HG03565 (cell line): ENCODE data around the gene TTC9.

Experiments used
- ATAC-seq: cut with Tn5 transposase; IDR thresholded peaks from one replicate; pipeline ENCODE4 v1.9.1; 2021; ENCODE audit warnings: mild to moderate bottlenecking, moderate library complexity; ENCODE audit not compliant: unreplicated experiment

TTC9 gene

DNA sequence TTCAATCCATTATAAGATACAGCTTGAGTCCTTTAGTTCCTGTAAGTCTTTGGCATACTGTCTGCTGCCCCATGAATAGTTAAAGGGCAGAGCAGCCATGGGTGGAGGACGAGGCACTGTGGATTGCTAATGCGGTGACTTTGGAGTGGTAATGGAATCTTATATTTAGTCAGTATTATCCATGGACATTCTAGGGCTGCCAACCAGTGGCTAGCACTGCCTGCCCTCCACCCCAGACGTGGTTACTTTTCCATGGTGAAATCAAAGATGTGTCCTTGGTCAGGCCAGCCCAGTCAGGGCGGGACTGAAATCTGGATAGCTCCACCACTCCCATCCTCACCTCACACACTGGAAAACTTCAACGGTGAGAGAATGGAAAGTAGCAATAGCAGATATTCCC is 2.3 kb downstream of the TTC9 start:
- no peak for ATAC-seq

DNA sequence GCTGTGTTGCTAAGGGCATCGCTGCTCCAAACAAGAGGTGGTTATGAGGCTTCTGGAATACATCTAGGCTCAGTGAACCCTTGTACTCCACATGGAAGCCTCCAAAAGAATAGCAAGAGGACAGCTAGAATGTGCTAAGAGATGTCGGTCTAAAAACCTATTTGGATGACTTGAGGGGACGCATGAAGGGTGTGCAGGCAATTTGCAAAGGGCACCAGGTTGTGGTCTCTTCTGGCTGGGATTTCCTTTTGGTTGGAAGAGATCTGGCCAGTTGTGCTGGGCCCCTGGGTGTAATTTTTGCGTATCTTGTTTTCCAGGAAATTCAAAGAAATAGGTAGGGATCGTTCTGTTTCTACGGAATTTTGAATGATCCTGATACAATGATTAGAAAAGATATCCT is 4.2 kb downstream of the TTC9 start:
- ATAC-seq, result no peak

DNA sequence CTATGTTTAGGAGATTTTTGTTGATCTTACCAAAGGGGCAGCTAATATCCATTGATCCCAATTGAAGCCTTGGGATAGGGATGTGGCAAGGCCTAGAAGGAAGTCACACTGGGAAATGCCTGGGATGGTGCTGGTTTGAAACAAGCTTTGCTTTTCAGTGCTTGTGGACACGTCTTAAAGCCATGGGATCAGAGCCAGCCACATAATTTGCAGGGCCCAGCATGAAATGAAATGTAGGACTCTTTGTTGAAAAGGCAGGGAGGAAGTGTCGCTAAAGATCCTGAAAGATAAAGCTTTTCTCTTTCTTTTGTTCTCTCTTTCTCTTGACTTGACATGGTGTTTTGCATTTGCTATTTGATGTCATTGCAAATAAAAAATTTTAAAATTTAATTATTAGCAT is 5.0 kb downstream of the TTC9 start:
- ATAC-seq, result no peak

DNA sequence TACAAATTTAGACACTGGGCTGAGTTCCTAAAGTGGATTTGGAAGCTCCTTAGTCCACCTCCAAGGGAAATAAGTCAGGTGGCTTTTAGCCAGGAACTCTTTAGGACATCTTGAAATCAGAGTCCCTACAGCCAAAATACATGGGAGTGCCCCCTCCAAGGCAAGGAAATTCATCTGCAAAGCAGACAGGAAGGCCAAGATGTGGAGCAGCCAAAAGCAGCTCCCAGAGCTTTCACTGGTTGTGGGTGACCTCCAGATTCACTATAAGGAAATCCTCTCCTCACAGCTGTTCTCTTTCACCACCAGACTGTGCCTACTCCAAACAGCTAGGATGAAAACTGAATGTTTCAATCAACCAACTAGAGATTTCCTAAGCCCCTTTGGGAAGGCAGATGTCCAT is 6.6 kb downstream of the TTC9 start:
- ATAC-seq, result no peak

DNA sequence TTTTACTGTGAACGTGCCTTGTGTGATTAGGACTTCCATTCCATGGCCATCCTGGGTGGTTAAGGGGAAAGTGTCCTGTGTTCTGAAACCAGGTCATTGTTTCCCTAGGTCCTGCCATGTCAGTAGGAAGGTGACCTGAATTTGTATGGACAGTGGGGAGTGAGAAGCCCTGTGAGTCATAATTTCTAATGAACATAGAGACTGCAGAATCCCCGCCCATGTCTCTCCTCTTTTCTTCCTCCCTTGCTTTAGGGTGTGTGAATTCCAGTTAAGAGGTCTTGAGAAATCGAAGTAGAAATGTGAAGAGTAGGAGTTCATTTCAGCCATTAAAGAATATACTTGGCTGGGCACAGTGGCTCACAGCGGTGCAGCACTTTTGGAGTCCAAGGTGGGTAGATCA is 8.1 kb downstream of the TTC9 start:
- no peak for ATAC-seq

DNA sequence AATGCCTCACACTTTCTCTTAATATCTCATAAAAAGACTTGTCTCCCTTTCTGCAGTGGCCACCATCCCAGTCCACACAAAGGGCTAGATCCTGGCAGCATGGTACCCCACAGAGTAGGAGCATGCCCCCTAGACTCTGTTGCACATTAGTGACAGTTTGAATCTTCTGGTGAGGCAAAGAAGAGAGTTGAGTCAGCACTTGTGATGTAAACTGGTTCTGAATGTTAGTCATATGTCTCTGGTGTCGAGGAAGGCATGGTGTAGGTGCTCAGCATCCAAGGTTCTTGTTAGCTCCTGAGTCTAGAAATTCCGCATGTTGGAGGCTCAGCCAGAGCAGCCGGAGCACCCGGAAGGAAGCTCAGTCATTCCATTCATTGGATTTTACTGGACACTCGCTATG is 9.8 kb downstream of the TTC9 start:
- ATAC-seq, result no peak

DNA sequence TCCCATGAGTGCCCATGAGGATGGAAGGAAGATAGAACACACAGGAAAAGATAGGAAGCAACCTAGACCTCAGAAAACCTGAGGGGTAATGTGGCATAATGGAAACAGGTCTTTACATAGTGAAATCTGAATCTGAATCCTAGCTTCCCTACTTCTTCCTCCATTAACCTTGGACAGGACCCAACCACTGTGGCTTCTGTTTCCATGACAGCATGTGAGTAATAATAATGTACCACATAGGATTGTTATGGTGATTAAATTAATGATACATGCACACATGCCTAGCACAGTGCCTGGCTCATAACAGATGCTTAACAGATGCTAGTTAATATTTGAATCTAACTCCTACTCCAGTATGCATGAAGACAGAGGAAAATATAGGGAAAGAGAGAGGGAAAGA is 11.2 kb downstream of the TTC9 start:
- ATAC-seq, result no peak

DNA sequence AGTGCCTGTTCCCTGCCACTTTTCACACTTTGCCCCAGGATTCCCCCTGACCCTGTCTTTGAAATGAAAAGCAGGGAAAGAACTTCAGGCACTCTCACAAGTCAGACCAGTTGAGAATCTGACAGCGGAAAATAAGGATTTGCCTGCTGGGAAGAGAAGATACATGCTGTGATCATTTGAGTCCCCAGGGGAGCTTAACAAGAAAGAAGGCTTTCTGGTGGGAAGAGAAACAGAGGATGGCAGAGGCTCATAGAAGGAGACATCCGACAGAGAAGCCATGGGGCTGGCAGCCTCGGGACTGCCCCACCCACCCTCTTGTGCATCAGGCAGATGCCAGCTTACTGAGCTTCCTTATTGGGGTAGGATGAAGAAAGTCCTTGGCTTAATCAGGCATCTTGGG is 11.9 kb downstream of the TTC9 start:
- ATAC-seq, result no peak

DNA sequence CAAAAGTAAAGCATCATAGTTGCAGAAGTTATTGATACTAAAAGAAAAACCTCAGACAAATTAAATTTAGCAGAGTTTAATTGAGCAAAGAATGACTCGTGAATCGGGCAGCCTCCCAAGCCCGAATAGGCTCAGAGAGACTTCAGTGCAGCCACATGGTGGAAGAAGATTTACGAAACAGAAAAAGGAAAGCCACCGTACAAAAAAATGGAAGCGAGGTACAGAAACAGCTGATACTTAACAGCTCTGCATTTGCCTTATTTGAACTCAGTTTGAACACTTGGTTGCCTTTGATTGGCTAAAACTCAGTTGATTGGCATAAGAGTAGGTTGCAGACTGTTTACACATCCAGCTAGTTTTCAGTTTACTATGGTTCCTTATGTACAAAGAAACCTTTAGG is 12.9 kb downstream of the TTC9 start:
- ATAC-seq, result no peak

DNA sequence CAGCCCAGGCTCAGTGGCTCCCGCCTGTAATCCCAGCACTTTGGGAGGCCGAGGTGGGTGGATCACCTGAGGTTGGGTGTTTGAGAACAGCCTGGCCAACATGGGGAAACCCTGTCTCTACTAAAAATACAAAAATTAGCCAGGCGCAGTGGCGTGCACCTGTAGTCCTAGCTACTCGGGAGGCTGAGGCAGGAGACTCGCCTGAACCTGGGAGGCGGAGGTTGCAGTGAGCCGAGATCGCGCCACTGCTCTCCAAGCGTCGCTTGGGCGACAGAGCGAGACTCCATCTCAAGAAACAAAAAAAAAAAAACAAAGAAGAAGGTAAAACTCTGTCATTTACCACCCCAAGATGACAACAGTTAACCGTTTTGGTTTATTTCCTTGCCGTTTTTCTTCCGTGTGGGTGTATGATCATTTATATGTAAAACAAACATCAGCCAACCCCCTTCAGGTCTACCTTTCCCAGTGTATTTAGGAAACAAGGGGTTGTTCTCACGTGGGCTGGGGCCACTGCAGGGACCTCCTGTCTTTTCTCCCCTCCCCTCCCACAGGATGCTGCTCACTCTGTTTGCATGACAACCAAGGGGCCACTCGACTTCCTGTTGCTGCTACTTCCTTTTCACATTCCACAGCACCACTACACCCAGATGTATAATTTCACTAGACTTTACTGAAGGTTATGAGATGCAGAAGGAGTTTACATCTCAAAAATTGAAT is 13.6 kb downstream of the TTC9 start:
- peak; percentile 52 for ATAC-seq

DNA sequence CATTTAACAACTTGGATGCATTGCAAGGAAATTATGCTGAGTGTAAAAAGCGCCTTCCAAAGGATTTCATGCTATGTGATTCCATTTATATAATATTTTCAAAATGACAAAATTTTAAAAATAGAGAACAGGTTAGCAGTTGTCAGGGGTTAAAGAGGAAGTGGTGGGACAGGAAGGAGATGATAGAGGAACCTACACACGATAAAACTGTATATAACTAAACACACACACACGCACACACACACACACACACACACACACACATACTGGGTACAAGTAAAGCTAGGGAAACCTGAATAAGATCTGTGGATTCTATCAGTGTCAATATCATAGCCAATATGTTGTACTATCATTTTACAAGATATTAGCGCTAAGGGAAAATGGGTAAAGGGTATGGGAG is 17.2 kb downstream of the TTC9 start:
- no peak for ATAC-seq

DNA sequence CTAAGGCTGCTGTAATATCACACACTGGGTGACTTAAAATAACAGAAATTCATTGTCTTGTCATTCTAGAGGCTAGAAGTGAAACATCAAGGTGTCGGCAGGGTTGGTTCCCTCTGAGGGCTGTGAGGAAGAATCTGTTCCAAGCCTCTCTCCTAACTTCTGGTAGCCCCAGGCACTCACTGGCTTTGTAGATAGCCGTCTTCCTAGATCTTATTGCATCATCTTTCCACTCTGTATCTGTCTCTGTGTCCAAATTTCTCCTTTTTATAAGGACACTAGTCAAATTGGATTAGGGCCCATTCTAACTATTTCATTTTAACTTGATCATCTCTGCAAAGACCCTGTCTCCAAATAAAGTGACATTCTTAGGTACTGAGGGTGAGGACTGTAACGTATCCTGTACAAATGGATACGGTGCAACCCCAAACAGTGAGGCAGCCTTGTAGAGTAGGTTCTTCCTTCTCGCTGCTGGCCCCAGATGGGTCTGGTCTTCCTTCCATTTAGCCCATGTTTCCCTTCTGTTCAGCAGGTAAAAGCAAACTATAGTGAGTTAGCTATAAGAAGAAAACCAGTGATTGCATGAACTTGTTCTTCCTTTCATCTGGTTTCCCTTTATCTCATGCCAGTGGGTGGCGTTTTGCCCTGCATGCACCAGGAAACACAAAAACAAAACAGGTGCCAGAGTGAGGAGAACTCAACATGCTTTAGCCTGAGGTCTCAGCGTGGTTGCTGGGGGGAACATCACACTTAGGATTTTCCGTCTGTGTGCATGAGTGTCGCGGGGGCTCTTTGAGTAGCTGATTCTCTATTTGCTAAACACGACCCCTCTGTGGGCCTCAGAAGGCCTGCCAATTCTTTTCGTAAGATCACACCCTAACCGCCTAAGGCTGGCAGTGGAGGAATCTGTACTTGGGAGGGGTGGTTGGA is 19.5 kb downstream of the TTC9 start:
- ATAC-seq, result no peak

DNA sequence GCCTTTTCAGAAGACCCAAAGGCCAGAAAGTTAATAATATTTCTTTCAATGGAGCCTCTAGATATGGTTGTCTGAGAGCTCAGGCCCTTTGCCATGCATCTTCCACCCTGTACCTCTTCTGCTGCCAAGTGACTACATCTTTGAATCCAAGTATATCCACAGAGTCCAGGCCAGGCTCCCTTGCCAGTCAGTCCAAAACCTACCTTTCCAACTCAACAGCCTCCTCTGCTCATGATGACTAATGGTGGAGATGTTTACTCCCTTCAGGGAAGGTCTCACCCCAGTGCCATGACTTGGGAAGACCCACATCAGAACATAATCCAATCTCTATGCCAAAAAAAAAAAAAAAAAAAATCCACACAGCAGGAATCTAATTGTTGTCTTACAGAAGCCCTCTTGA is 20.4 kb downstream of the TTC9 start:
- no peak for ATAC-seq

DNA sequence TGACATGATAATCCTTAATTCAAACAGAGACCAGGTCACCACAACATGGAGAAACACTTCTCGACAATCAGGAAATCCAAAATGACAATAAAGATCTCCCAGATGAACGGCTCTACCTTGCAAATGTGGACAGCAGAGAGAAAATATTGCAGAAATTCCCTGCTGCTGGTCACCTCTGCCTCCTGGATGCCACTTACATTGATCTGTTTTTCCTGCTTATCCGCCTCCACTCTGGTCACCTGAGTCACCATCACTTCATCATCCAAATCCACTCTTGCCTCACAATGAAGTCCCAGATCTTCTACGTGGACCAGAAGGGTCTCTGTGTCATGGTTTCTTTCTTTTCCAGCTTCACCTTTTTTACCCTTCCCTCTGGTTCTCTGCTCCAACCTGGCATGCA is 21.1 kb downstream of the TTC9 start:
- ATAC-seq, result no peak

DNA sequence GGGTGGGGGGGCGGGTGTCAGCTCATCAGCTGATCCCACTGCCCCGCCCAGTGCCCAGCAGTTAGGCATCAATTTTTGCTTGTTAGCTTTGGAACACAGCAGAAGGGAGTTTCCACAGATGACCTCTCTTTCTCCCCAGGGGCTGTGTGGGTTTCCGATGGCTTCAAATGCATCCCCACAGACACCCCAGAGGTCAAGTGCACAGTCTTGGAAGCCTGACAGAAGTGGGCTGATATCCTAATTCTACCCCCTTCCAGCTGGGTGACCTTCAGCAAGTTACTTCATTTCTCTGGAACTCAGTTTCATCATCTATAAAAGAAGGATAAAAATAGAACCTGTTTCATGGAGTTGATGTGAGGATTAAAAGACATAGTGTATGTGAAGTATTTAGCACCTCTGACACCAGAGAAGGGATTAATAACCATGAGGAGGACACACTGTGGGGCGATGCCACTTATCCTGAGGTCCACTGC is 22.0 kb downstream of the TTC9 start:
- ATAC-seq, result no peak

DNA sequence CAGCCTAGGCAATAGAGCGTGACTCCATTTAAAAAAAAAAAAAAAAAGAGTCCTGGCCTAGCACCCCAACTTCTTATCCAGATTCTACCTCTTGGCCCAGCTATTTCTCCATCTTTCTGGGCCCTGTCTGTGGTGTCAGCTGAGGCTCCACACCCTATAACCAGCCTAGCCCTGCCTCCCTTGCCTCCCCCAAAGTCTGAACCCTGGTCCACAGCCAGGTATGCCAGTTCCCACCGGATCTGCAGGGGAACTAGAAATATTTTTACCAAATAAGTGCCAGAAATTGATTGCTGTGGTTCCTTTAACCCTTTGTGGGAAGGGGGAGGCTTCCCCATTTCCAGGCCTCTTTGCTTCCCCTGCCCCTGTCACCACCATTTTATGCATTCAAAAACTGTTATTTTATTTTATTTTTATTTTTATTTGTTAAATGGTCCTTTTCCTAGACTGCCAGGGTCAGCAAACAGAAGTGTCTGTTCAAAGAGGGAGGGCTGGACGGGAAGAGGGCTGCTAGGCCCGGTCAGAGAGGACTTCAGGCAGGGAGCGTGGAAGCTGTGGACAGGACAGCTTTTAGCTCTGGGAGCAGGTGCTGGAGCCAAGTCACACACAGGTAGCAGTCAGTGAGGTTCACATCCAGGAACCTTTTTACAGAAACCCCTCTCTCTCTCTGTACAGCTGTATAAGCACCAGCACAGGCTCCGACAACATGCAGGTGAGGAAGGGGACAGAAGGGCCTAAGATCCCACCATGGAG is 23.2 kb downstream of the TTC9 start:
- peak; percentile 2 for ATAC-seq

DNA sequence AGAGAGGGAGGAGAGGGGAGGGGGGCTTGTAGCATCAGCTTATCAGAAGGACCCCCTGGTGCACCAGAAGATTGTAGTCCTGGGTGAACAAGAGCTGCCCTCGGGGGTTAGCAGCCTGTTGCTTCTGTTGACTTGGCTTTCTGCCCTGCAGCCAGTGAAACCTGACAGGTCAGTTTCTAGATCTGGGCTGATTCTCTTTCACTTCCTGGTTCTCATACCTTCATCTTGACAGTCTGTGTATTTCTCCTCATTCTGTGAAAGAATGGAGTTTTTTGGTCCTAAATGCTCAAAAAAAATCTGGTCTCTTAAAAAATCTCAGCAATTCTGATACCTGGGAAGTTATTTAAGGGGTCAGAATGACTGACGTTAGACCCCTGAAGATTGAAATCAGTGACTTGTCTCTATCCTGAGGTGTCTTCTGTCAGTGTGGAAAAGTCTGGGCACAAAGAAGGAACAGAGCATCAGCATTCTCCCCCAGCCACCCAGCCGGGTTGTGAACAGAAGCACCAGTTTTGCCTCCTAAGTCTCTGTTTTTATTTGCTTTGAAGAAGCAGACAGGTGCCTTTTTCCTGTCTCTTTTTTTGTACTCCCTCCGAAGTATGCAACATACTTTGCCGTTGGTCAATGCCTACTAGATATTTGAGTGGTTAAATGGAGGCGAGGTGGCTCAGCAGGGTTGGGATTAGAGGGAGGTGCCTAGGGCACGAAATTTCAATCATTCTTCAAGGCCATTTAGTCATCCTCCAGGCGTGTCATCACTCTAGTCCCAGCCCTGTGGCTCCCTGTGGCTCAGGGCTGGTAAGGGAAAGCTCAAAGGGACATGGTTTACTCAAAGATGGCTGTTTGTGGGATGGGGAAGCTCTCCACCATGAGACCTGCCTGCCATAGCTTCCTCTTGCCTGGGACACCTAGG is 24.0 kb downstream of the TTC9 start:
- ATAC-seq, result peak; percentile 48

DNA sequence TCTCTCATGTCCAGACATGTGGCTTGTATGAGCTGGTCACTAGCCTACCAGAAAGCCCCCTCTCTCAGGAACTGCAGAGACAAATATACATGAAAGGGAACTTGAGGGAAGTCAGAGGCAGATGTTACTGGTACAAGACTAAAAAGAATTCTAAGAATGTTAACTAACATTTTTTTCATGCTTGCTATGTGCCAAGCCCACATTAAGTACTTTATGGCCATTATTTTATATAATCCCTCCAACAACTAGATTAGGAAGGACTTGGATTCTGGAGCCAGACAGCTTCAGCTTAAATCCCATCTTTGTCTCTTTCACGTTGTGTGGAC is 24.6 kb downstream of the TTC9 start:
- no peak for ATAC-seq

DNA sequence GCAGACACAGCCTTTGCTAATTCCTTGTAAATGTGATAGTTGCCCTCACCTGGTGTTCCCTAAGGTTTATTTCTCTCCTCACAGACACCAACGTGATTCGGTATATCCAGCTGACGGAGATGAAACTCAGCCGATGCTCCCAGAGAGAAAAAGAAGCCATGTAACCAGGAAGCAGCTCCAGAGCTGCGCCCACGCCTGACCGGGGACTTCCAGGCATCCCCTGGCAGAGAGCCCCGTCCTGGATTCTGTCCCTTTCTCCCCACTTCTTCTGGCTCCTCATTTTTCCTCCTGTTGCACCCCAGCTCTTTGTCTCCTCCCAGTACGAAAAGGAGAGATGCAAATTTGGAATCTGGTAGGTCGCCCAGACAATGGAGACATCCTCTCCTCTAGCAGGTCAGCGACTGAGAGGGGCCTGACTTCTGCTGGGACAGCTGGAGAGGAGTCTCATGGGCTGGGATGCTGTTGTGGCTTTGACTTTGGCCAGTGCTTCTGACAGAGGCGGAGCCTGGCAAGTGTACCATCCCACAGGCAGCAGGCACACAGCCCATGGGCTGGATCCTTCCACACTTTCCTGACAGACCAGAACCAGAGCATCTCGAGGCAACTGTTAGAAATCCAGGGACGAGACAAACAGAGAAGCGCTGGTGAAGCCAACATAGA is 29.4 kb downstream of the TTC9 start:
- ATAC-seq, result no peak
